22Rv1 (cell line): Measurements from ENCODE around the gene VEGFA.

Source experiments
- ZFX ChIP-seq: fragments of 450-650 bp; IDR thresholded peaks from 2 replicates; pipeline ENCODE4 v1.6.1; 2017; ENCODE audit warnings: antibody characterized with exemption, borderline replicate concordance
- TF ChIP-seq, protein P1 (sequence below): fragments of 450-650 bp; IDR thresholded peaks from 2 replicates; pipeline ENCODE4 v1.5.1; 2017; ENCODE audit warnings: mild to moderate bottlenecking

DNA sequence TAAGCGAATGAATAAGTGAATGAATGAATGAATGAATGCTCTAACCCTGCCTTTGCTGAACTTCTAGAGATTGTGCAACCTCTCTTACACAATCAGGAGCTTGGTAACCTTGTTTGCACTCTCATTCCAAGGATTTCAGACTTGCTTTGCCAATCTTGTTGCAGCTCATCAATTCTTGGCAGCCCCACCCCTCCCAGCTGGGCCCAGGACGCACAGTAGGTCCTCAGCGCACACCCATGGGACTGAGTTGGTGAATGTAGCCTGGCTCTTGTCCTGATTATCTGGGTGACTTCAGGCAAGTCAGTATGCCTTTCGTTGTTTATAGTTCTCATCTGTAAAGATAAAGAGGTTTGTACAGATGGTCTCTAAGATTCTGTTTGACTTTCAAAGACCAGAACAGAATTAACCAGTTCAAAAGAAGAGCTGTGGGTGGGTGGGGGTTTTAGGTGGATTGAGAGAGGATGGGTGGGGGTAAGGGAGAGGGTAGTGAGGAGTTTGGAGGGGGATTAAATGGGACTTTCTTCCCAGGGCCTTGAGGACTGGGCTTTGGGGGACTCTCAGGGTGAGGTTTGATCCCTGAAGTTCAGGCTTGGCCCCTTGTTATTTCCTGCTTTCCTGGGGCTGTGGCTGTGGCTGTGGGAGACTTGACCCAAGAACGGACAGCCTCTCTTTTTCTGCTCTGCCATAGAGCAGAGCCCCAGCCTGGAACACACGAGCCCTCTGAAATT lies 33.2 kb downstream of the VEGFA start:
- TF ChIP-seq, protein P1, sequence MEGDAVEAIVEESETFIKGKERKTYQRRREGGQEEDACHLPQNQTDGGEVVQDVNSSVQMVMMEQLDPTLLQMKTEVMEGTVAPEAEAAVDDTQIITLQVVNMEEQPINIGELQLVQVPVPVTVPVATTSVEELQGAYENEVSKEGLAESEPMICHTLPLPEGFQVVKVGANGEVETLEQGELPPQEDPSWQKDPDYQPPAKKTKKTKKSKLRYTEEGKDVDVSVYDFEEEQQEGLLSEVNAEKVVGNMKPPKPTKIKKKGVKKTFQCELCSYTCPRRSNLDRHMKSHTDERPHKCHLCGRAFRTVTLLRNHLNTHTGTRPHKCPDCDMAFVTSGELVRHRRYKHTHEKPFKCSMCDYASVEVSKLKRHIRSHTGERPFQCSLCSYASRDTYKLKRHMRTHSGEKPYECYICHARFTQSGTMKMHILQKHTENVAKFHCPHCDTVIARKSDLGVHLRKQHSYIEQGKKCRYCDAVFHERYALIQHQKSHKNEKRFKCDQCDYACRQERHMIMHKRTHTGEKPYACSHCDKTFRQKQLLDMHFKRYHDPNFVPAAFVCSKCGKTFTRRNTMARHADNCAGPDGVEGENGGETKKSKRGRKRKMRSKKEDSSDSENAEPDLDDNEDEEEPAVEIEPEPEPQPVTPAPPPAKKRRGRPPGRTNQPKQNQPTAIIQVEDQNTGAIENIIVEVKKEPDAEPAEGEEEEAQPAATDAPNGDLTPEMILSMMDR, result no peak
- no peak for TF ChIP-seq ZFX
